Kidney epithelial cell (primary cell): Measurements from ENCODE around the gene TENT4B. TPM values are rescaled to one million over a fixed set of nuclear protein-coding genes. Genes with fewer than 3 reads are reported as not detected.
"Not testable (repeated sequence)": the region's sequence is repeated elsewhere in the genome, so short reads cannot be mapped to it uniquely, and the experiment has no call there.

Experiments
- DNase-seq: peaks from one replicate; pipeline ENCODE4 v3.0.0-alpha.2; 2010; ENCODE audit warnings: low read depth
- H3K27me3 ChIP-seq: 2 replicates; pipeline ENCODE4 v1.6.0; 2011; ENCODE audit warnings: low read length; ENCODE audit not compliant: control insufficient read depth, insufficient read depth
- H3K36me3 ChIP-seq: 2 replicates; pipeline ENCODE4 v1.5.1; 2011; ENCODE audit warnings: low read length; ENCODE audit not compliant: control insufficient read depth, insufficient read depth
- H3K4me3 ChIP-seq: 2 replicates; pipeline ENCODE4 v1.5.1; 2011; ENCODE audit warnings: low read depth, mild to moderate bottlenecking, control low read depth, low read length
- CTCF ChIP-seq: IDR thresholded peaks from 2 replicates; pipeline ENCODE4 v1.5.1; 2011; ENCODE audit warnings: mild to moderate bottlenecking, moderate library complexity, low read length, control low read depth, inconsistent platforms; ENCODE audit not compliant: insufficient read depth, poor library complexity, severe bottlenecking
- total RNA-seq: library from RNA; depleted of rRNA; stranded (reverse); fragments of >200 nt; gene quantifications from 2 replicates; pipeline ENCODE4 v1.2.3, GENCODE V29; 2015

Gene TENT4B
- total RNA-seq, 1 donor from 2014 or later, result 11.0 TPM

DNA sequence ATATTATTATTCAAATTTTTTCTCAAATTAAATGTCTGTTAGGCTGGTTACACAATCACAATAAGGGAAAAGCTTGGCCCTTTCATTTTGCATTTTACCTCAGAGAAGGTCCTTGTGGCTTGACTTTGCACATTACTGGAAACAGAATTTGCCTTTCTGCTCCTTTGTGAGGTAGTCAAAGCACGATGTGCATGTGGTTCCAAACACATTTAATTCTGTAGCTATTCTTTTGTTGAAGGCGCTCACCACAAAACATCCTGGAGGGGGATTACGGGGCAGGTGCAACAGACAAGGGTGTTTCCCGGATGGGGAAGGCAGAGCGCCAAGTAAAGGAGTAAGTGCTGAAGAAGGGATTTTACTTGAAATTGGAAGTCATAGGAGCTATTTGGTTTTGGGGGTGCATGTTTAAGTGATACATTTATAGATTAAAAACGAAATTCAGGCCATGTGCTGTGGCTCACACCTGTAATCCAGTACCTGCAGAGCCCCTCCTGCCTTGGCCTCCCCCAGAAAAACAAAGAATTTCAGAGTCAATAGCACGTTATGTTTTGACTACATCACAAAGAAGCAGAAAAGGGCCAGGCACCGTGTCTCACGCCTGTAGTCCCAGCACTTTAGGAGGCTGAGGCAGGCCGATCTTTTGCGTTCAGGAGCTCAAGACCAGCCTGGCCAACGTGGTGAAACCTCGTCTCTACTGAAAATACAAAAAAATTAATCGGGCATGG is 31.2 kb upstream of the TENT4B start:
- H3K4me3 ChIP-seq, result no peak overlapping the region
- no peaks in the 10 kb centered on the region for H3K36me3 ChIP-seq
- no peak for TF ChIP-seq CTCF
- no peak for DNase-seq
- H3K27me3 ChIP-seq, result no peaks in the 10 kb centered on the region

GRCh38 chr16:50123417-50123816 is 29.7 kb upstream of the TENT4B start:
- no peak for TF ChIP-seq CTCF
- no peak for DNase-seq
- no peaks in the 10 kb centered on the region for H3K36me3 ChIP-seq
- H3K27me3 ChIP-seq, result no peaks in the 10 kb centered on the region
- no peak overlapping the region for H3K4me3 ChIP-seq

- no peak for DNase-seq
- no peak for TF ChIP-seq CTCF
- Histone ChIP-seq H3K27me3 (no peaks in the 10 kb centered on the region), H3K4me3 (no peak overlapping the region), H3K36me3 (no peaks in the 10 kb centered on the region)
Observed at GRCh38 chr16:50124769-50125168, 28.3 kb upstream of the TENT4B start.

DNA sequence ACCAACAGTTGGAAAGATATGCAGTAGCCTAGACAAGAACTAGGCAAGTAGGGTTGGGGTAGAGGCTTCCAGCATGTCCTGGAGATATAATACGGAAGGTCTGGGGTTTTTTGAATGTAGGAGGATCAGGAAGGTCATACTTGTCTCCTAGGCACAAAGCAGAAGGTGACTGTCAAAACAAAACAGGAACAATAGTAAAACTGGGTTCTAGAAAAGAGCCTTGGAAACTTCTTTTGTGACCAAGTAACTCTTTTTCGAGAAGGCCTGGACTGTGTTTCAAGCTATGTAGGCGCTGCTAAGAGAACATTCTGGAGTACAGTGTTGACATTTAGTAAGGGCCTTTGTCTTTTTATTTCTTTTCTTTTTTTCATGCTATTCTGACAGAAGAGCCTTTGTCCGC is 26.9 kb upstream of the TENT4B start:
- TF ChIP-seq CTCF, result no peak
- no peaks in the 10 kb centered on the region for H3K27me3 ChIP-seq
- DNase-seq, result no peak
- H3K4me3 ChIP-seq, result no peak overlapping the region
- H3K36me3 ChIP-seq, result no peaks in the 10 kb centered on the region

DNA sequence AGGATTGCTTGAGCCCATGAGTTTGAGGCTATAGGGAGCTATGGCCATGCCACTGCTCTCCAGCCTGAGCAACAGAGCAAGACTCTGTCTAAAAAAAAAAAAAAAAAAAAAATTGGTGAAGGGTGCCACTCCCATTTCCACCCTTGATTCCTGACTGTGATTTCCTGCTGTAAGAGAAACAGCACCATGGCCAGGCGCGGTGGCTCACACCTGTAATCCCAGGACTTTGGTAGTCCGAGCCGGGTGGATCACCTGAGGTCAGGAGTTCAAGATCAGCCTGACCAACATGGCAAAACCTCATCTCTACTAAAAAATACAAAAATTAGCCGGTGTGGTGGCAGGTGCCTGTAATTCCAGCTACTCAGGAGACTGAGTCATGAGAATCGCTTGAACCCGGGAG is 20.5 kb upstream of the TENT4B start:
- not testable (repeated sequence) for DNase-seq

DNA sequence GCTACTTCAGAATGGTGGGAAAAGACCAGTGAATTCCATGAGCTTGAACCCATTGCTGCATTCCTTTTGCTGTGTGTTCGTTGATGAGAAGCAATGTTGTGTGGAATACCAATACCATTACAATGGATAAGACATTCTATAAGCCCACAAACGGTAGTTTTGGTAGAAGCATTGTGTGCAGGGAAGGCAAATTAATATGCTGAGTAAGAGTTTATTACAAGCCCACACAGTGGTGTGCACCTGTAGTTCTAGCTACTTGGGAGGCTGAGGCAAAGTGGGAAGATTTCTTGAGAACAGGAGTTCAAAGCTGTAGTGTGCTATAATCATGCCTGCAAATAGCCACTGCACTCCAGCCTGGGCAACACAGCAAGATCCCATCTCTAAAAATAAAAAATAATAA is 19.9 kb upstream of the TENT4B start:
- no peaks in the 10 kb centered on the region for H3K27me3 ChIP-seq
- no peak for TF ChIP-seq CTCF
- DNase-seq, result no peak
- H3K4me3 ChIP-seq, result no peak overlapping the region
- no peaks in the 10 kb centered on the region for H3K36me3 ChIP-seq

More for the DNA sequence above, 20.5 kb upstream of the TENT4B start:
- not testable (repeated sequence) for H3K27me3 ChIP-seq, H3K4me3 ChIP-seq, H3K36me3 ChIP-seq
